Stomach (tissue), 9 donors: Measurements from ENCODE around the gene ASCC3. TPM values are rescaled to one million over a fixed set of nuclear protein-coding genes. Genes with fewer than 3 reads are reported as not detected.

Experiments
- DNase-seq, 2 donors: peaks; one replicate each; pipeline versions ENCODE4 v3.0.0 to v3.0.0-alpha.2; 2013 to 2019
- H3K27ac ChIP-seq, 5 donors: fragments of 200-600 bp in 4 of 5; sonication (generic) in 4 of 5; one replicate each; pipeline ENCODE4 v1.5.1; 2013 to 2019; ENCODE audit warnings: mild to moderate bottlenecking in 1 of 5, moderate library complexity in 1 of 5
- H3K27me3 ChIP-seq, 3 donors: fragments of 200-600 bp; sonication (generic); one replicate each; pipeline ENCODE4 v1.5.1; 2017 to 2019; ENCODE audit warnings: mixed run types in 1 of 3
- H3K36me3 ChIP-seq, 4 donors: fragments of 200-600 bp; sonication (generic); 1 replicate in 3 of 4; 2 replicates in 1 of 4; pipeline ENCODE4 v1.5.1; 2016 to 2019
- H3K4me1 ChIP-seq, 4 donors: fragments of 200-600 bp; sonication (generic); one replicate each; pipeline ENCODE4 v1.5.1; 2016 to 2019
- H3K4me3 ChIP-seq, 4 donors: fragments of 200-600 bp; sonication (generic) in 3 of 4; one replicate each; pipeline ENCODE4 v1.5.1; 2016 to 2019; ENCODE audit warnings: mild to moderate bottlenecking in 1 of 4
- H3K9me3 ChIP-seq, 4 donors: fragments of 200-600 bp; sonication (generic); one replicate each; pipeline ENCODE4 v1.5.1; 2016 to 2019
- EP300 ChIP-seq: sonication (generic); formaldehyde crosslinking; IDR thresholded peaks from one replicate; pipeline ENCODE4 v1.6.1; 2017; ENCODE audit warnings: antibody characterized with exemption
- POLR2A ChIP-seq, 4 donors: fragments of 450-650 bp; IDR thresholded peaks; one replicate each; pipeline ENCODE4 v1.6.1; 2016; ENCODE audit warnings: antibody characterized with exemption in 4 of 4, control low read depth in 2 of 4, mild to moderate bottlenecking in 1 of 4, moderate library complexity in 1 of 4
- POLR2AphosphoS5 ChIP-seq, 3 donors: sonication (generic); formaldehyde crosslinking; IDR thresholded peaks; one replicate each; pipeline ENCODE4 v1.6.1; 2016; ENCODE audit warnings: antibody characterized with exemption in 3 of 3
- WGBS, 5 donors: extraction: QIAGEN DNeasy Blood & Tissue Kit in 3 of 5; methylation state at CpG; one replicate each; pipeline versions ENCODE4 v1.1.5 to v1.1.7; 2013 to 2018; 5-methylcytosine and 5-hydroxymethylcytosine counted together
- intact Hi-C: fragments of 100-400 bp; cut with DNase I; formaldehyde crosslinking; loops from one replicate; pipeline ENCODE4 v1.15.1; 2023; ENCODE audit warnings: low total_unique reads
- polyA plus RNA-seq, 3 donors: library from polyadenylated mRNA; stranded (reverse); fragments of 200-250 nt; gene quantifications; one replicate each; pipeline ENCODE4 v1.2.3, GENCODE V29; 2013
- total RNA-seq, 5 donors: library from RNA; depleted of rRNA; stranded (reverse); fragments of >200 nt; gene quantifications; one replicate each; pipeline versions ENCODE4 v1.1.0 to v1.2.3, GENCODE V29; 2014 to 2016
- TF ChIP-seq, protein P1 (sequence below), 7 experiments: fragments of 450-650 bp in 4 of 7; fragments of 200-600 bp in 3 of 7; sonication (generic) in 3 of 7; IDR thresholded peaks; one replicate each; pipeline ENCODE4 v1.5.1; 2016 to 2019; ENCODE audit warnings: antibody characterized with exemption in 7 of 7, control low read depth in 2 of 7, mild to moderate bottlenecking in 1 of 7
- donor health status: healthy with polysubstance abuse.
- donor health status: Bipolar disorder and iron deficiency.
- donor health status: healthy.

Gene ASCC3
- total and polyA plus RNA-seq, 8 donors = 6.3 to 49.2 (median 19.1) TPM

DNA sequence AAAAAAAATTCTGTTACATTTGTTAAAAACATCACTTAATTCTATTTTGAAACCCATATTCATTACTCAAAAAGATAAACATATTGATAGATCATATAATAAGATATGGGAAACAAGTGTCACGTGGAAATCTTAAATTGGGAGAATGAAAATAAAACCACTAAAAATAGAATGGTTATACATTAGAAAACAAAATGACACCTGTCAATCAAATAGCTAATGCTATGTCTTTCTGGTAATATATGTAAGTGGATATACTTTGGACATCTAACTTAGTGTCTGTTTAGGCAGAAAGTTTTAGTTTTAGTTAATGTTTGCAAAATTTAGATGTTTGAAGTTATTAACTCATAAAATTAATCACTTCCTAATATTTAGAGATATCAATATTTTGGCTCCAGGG lies 321.3 kb downstream of the ASCC3 start:
- WGBS, 5 donors = 90 to 99% (median 97%) methylated on average over 1 of the region's 1 CpG
- H3K4me3 ChIP-seq = no peak overlapping the region

DNA sequence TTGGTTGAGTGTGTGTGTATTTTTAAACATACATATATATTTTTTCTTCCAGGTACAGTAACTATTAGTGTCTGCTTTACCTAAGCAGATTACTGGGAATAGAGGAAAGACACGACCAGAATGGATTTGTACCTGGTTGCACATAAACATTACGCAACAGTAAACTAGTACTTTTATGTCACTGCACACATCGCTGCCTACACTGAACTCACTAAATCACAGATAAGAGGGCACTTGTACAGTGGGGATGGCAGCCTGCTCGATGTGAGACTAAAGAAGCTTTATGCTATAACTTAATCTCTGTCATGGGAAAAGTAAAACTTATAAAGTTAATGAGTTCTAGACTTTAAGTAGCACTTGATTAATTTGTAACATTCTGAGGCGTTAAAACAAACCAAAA lies 326.9 kb downstream of the ASCC3 start:
- Histone ChIP-seq H3K27me3 (no peaks in the 10 kb centered on the region), H3K4me1 (peaks cover 0 to 6% (median 0%) of the 10 kb centered on the region in 4 donors), H3K9me3 (no peaks in the 10 kb centered on the region), H3K36me3 (no peaks in the 10 kb centered on the region), H3K4me3 (no peak overlapping the region), H3K27ac (no peak overlapping the region)
- WGBS, 5 donors = 52 to 62% (median 57%) methylated on average over 5 of the region's 5 CpGs
- DNase-seq = peak in 1 of 2 donors; percentile 15
- TF ChIP-seq EP300 (no peak), POLR2AphosphoS5 (IDR thresholded peaks at IDR 0.05) (no peak), POLR2A (IDR thresholded peaks at IDR 0.05) (no peak)
- TF ChIP-seq, protein P1, sequence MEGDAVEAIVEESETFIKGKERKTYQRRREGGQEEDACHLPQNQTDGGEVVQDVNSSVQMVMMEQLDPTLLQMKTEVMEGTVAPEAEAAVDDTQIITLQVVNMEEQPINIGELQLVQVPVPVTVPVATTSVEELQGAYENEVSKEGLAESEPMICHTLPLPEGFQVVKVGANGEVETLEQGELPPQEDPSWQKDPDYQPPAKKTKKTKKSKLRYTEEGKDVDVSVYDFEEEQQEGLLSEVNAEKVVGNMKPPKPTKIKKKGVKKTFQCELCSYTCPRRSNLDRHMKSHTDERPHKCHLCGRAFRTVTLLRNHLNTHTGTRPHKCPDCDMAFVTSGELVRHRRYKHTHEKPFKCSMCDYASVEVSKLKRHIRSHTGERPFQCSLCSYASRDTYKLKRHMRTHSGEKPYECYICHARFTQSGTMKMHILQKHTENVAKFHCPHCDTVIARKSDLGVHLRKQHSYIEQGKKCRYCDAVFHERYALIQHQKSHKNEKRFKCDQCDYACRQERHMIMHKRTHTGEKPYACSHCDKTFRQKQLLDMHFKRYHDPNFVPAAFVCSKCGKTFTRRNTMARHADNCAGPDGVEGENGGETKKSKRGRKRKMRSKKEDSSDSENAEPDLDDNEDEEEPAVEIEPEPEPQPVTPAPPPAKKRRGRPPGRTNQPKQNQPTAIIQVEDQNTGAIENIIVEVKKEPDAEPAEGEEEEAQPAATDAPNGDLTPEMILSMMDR (IDR thresholded peaks at IDR 0.05) = no peak
- intact Hi-C loops = no loop called here

More for the DNA sequence above, 321.3 kb downstream of the ASCC3 start:
- no peak overlapping the region for H3K27ac ChIP-seq
- no peaks in the 10 kb centered on the region for H3K9me3 ChIP-seq
- H3K4me1 ChIP-seq = no peaks in the 10 kb centered on the region
- DNase-seq = no peak
- no peaks in the 10 kb centered on the region for H3K36me3 ChIP-seq
- TF ChIP-seq POLR2AphosphoS5 (IDR thresholded peaks at IDR 0.05) = no peak
- TF ChIP-seq EP300 = no peak
- TF ChIP-seq, protein P1 (IDR thresholded peaks at IDR 0.05) = no peak
- TF ChIP-seq POLR2A (IDR thresholded peaks at IDR 0.05) = no peak
- H3K27me3 ChIP-seq = no peaks in the 10 kb centered on the region
- intact Hi-C loops = no loop called here

DNA sequence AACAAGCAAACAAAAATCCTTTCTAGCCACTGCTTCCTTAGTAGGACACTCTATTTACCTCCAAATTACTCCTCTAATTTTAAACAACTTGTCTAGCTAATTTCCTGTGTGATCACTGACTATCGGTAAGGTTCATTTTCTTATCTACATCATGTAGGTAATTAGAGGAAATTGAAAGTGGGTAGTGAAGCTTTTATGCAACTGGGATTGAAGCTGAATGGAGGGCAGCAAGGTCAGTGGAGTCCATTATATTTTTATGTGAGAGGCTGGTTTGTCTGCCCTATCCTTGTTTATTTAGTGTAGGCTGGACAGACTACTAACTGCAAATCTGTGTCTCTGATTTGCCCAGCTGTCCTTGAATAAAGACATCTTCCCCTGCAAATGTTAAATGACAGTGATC lies 327.9 kb downstream of the ASCC3 start:
- TF ChIP-seq, protein P1 (IDR thresholded peaks at IDR 0.05) = no peak
- TF ChIP-seq POLR2AphosphoS5 (IDR thresholded peaks at IDR 0.05) (no peak), EP300 (no peak), POLR2A (IDR thresholded peaks at IDR 0.05) (no peak)
- peak in 1 of 2 donors; percentile 2 for DNase-seq
- Histone ChIP-seq H3K9me3 (no peaks in the 10 kb centered on the region), H3K4me3 (no peak overlapping the region), H3K27me3 (no peaks in the 10 kb centered on the region), H3K36me3 (no peaks in the 10 kb centered on the region), H3K4me1 (peaks cover 0 to 6% (median 0%) of the 10 kb centered on the region in 4 donors), H3K27ac (no peak overlapping the region)
- 27 to 38% (median 35%) methylated on average over 1 of the region's 1 CpG for WGBS, 5 donors
- intact Hi-C loops = no loop called here

DNA sequence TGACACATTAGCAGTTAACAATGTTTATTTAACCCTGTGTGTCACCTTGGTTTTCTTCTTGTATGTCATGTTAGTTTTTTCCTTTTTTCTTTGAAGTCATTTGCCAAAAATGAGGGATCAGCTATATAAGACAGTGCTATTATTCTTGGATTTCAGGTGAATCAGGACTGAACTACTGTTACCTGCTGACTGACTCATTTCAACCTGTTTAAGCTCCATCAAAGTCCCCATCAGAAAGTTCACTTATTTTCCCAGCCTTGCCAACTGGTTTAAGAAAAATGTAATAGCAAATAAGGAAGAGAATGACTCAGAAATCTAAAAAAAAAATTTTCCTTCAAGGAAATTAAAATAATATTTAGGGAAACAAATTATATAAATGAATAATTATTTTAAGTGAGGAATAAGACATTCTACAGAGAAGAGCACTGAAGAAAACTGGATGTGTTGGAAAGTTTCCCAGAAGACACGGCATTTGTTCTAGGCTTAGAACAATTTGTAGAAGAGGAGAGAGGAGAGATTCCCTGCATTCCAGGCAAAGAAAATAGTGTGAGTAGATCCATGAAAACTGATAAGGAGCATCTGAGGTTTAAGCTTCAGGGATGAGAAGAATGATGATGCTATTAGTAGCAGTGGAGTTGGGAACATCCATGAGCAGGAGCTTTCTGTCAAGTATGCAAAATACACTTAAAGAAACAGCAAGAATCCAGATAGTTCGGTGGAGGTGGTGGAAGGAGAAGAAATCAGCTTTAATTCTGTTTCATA lies 331.5 kb downstream of the ASCC3 start:
- H3K9me3 ChIP-seq = no peaks in the 10 kb centered on the region
- WGBS, 5 donors = 83 to 91% (median 89%) methylated on average over 2 of the region's 2 CpGs
- H3K4me3 ChIP-seq = no peak overlapping the region
- peaks cover 0 to 6% (median 0%) of the 10 kb centered on the region in 4 donors for H3K4me1 ChIP-seq
- H3K27me3 ChIP-seq = no peaks in the 10 kb centered on the region
- no peaks in the 10 kb centered on the region for H3K36me3 ChIP-seq
- DNase-seq = peak in 1 of 2 donors; percentile 3
- TF ChIP-seq POLR2AphosphoS5 (IDR thresholded peaks at IDR 0.05) = no peak
- TF ChIP-seq, protein P1 (IDR thresholded peaks at IDR 0.05) = no peak
- TF ChIP-seq POLR2A (IDR thresholded peaks at IDR 0.05) = no peak
- TF ChIP-seq EP300 = no peak
- intact Hi-C loops = no loop called here
- no peak overlapping the region for H3K27ac ChIP-seq
